Heart left ventricle (tissue), 16 donors: Measurements from ENCODE around the gene MAZ. TPM values are rescaled to one million over a fixed set of nuclear protein-coding genes. Genes with fewer than 3 reads are reported as not detected.
"Not testable (repeated sequence)": the region's sequence is repeated elsewhere in the genome, so short reads cannot be mapped to it uniquely, and the experiment has no call there.

Experiments
- ATAC-seq, 4 donors: fragments of 200-7000 bp; cut with Tn5 transposase; one replicate each; pipeline ENCODE4 v1.9.1; 2020 to 2022; ENCODE audit warnings: moderate library complexity in 4 of 4, mild to moderate bottlenecking in 3 of 4, moderate number of reproducible peaks in 1 of 4
- DNase-seq, 5 donors: peaks; one replicate each; pipeline ENCODE4 v3.0.0-alpha.2; 2020
- H3K27ac ChIP-seq, 12 donors: fragments of 200-600 bp; sonication (generic) in 4 of 12; one replicate each; pipeline versions ENCODE4 v1.5.0 to v1.8.0; 2016 to 2022; ENCODE audit warnings: mild to moderate bottlenecking in 2 of 12
- H3K27me3 ChIP-seq, 9 donors: fragments of 200-600 bp; sonication (generic) in 2 of 9; one replicate each; pipeline versions ENCODE4 v1.5.1 to v1.8.0; 2016 to 2022; ENCODE audit warnings: mild to moderate bottlenecking in 3 of 9
- H3K36me3 ChIP-seq, 9 donors: fragments of 200-600 bp; sonication (generic) in 2 of 9; one replicate each; pipeline versions ENCODE4 v1.5.0 to v1.8.0; 2018 to 2022; ENCODE audit warnings: mild to moderate bottlenecking in 2 of 9
- H3K4me1 ChIP-seq, 12 donors: fragments of 200-600 bp; sonication (generic) in 4 of 12; one replicate each; pipeline versions ENCODE4 v1.5.0 to v1.8.0; 2016 to 2022; ENCODE audit warnings: mild to moderate bottlenecking in 3 of 12
- H3K4me3 ChIP-seq, 12 donors: fragments of 200-600 bp; sonication (generic) in 4 of 12; one replicate each; pipeline versions ENCODE4 v1.5.0 to v1.8.0; 2017 to 2022; ENCODE audit warnings: mild to moderate bottlenecking in 9 of 12, moderate library complexity in 4 of 12
- H3K9me3 ChIP-seq, 12 donors: fragments of 200-600 bp; sonication (generic) in 4 of 12; one replicate each; pipeline versions ENCODE4 v1.5.0 to v1.8.0; 2016 to 2022; ENCODE audit warnings: mild to moderate bottlenecking in 1 of 12
- CTCF ChIP-seq, 12 donors: fragments of 200-600 bp; sonication (generic) in 4 of 12; IDR thresholded peaks; one replicate each; pipeline versions ENCODE4 v1.5.0 to v1.8.0; 2018 to 2022; ENCODE audit warnings: antibody characterized with exemption in 12 of 12, mild to moderate bottlenecking in 5 of 12
- POLR2A ChIP-seq, 2 donors: fragments of 450-650 bp; IDR thresholded peaks; one replicate each; pipeline ENCODE4 v1.6.1; 2017; ENCODE audit warnings: antibody characterized with exemption in 2 of 2, mild to moderate bottlenecking in 2 of 2, moderate library complexity in 2 of 2
- WGBS, 4 donors: extraction: QIAGEN DNeasy Blood & Tissue Kit in 2 of 4; methylation state at CpG; one replicate each; pipeline versions ENCODE4 v1.1.5 to v1.1.7; 2013 to 2018; 5-methylcytosine and 5-hydroxymethylcytosine counted together
- intact Hi-C, 10 donors: fragments of 100-400 bp; cut with DNase I; formaldehyde crosslinking; loops; one replicate each; pipeline versions ENCODE4 v1.11.1 to v1.14.2; 2022
- polyA plus RNA-seq, 2 donors: library from polyadenylated mRNA; stranded (reverse); fragments of 200-250 nt; gene quantifications; one replicate each; pipeline ENCODE4 v1.2.3, GENCODE V29; 2013
- total RNA-seq, 9 donors: library from RNA; depleted of rRNA in 2 of 9; stranded (reverse); fragments of >200 nt in 2 of 9; fragmentation: NEBNext Ultra II Directional in 3 of 9; extraction: Animal tissue kit (Norgen Biotek cat#: 25700) in 3 of 9; gene quantifications; one replicate each; pipeline versions ENCODE4 v1.1.0 to v1.2.4, GENCODE V29; 2016 to 2023
- donor health status: ischemic (EF 13 %, LVEDD 7.1; RV severe dilation, severe dysfunction).
- donor health status: healthy with polysubstance abuse.
- donor health status: DM: no; HTN: yes; CAD: no.
- donor health status: DM: no; HTN: no; CAD: no.
- donor health status: ischemic (EF 25% LVEDD 6.9; RV normal size, moderate dysfunction).
- donor health status: ischemic (EF 25% LVEDD 5.7; RV mildly dilated, moderate dysfunction).
- donor health status: healthy.
- donor health status: DM: yes; HTN: yes; CAD: no.
- donor health status: ischemic (EF 35%, LVEDD 5.7; RV mildly dilated, moderate dysfunction).
- donor health status: nonischemic (EF 11% LVEDD 7.7; RV severe dilation, severe dysfunction).
- donor health status: DM: yes; HTN: yes; CAD: no.
- donor health status: PGD.
- donor health status: ischemic (EF 29% LVEDD 5.4; RV normal size, mild dysfunction).
- donor health status: nonischemic (EF 23%, LVEDD 6.1; RV moderate dilation, normal function).

MAZ gene
- total and polyA plus RNA-seq, 11 donors: 58.9 to 188 (median 74.0) TPM

- H3K27ac ChIP-seq: peak overlapping the region; percentile 59 to 91 (median 78)
- 51 to 68% (median 61%) methylated on average over 10 of the region's 10 CpGs for WGBS, 4 donors
These were observed 19.1 kb downstream of the MAZ start for GRCh38 chr16:29825145-29826044.

GRCh38 chr16:29826342-29826695 is 20.0 kb downstream of the MAZ start:
- peak overlapping the region in 11 of 12 donors; percentile 59 to 91 (median 77) for H3K27ac ChIP-seq
- no peak for DNase-seq
- intact Hi-C loops: no loop called here

More at GRCh38 chr16:29825145-29826044, 19.1 kb downstream of the MAZ start:
- peaks cover 0 to 74% (median 52%) of the 10 kb centered on the region in 12 donors for H3K4me1 ChIP-seq
- intact Hi-C loops: no loop called here
- DNase-seq: peak; percentile 55 to 84 (median 79)
- peak; percentile 66 to 79 (median 76) for ATAC-seq
- H3K9me3 ChIP-seq: no peaks in the 10 kb centered on the region
- H3K27me3 ChIP-seq: no peaks in the 10 kb centered on the region
- TF ChIP-seq POLR2A (IDR thresholded peaks at IDR 0.05) (no peak), CTCF (IDR thresholded peaks at IDR 0.05) (no peak)
- H3K4me3 ChIP-seq: peak overlapping the region in 7 of 12 donors; percentile 1 to 32 (median 11)
- peaks cover 0 to 24% (median 0%) of the 10 kb centered on the region in 9 donors for H3K36me3 ChIP-seq

GRCh38 chr16:29830774-29831173 is 24.4 kb downstream of the MAZ start:
- H3K9me3 ChIP-seq: no peaks in the 10 kb centered on the region
- TF ChIP-seq POLR2A (IDR thresholded peaks at IDR 0.05) (no peak), CTCF (IDR thresholded peaks at IDR 0.05) (no peak)
- no peak for DNase-seq
- no peak overlapping the region for H3K4me3 ChIP-seq
- WGBS, 4 donors: 92 to 97% (median 95%) methylated on average over 10 to 11 of the region's 11 CpGs
- H3K36me3 ChIP-seq: peaks cover 0 to 74% (median 51%) of the 10 kb centered on the region in 9 donors
- no peak overlapping the region for H3K27ac ChIP-seq
- no peak for ATAC-seq
- H3K4me1 ChIP-seq: peaks cover 0 to 26% (median 8%) of the 10 kb centered on the region in 12 donors
- H3K27me3 ChIP-seq: no peaks in the 10 kb centered on the region
- intact Hi-C loops: no loop called here

More at GRCh38 chr16:29826342-29826695, 20.0 kb downstream of the MAZ start:
- H3K4me3 ChIP-seq: no peak overlapping the region
- no peak for ATAC-seq
- peaks cover 0 to 34% (median 9%) of the 10 kb centered on the region in 9 donors for H3K36me3 ChIP-seq
- H3K4me1 ChIP-seq: peaks cover 0 to 70% (median 47%) of the 10 kb centered on the region in 12 donors
- no peak for TF ChIP-seq POLR2A (IDR thresholded peaks at IDR 0.05)
- TF ChIP-seq CTCF (IDR thresholded peaks at IDR 0.05): no peak
- no peaks in the 10 kb centered on the region for H3K9me3 ChIP-seq
- H3K27me3 ChIP-seq: no peaks in the 10 kb centered on the region
- 85 to 97% (median 90%) methylated on average over 5 to 8 of the region's 8 CpGs for WGBS, 4 donors

- H3K9me3 ChIP-seq: no peaks in the 10 kb centered on the region
- H3K4me1 ChIP-seq: peaks cover 0 to 18% (median 4%) of the 10 kb centered on the region in 12 donors
- H3K36me3 ChIP-seq: peaks cover 0 to 76% (median 58%) of the 10 kb centered on the region in 9 donors
- ATAC-seq (peak; percentile 61 to 92 (median 80)), DNase-seq (peak in 3 of 5 donors; percentile 38 to 75 (median 74))
- WGBS, 4 donors: 43 to 63% (median 54%) methylated on average over 2 of the region's 2 CpGs
- intact Hi-C loops: no loop called here
- H3K27me3 ChIP-seq: no peaks in the 10 kb centered on the region
- H3K4me3 ChIP-seq: no peak overlapping the region
- TF ChIP-seq POLR2A (IDR thresholded peaks at IDR 0.05) (no peak), CTCF (IDR thresholded peaks at IDR 0.05) (no peak)
- no peak overlapping the region for H3K27ac ChIP-seq
These were observed 25.2 kb downstream of the MAZ start for GRCh38 chr16:29831490-29831889.

GRCh38 chr16:29833219-29833618 is 26.9 kb downstream of the MAZ start:
- H3K27ac ChIP-seq, H3K4me3 ChIP-seq, H3K4me1 ChIP-seq, intact Hi-C loops, DNase-seq, ATAC-seq, H3K9me3 ChIP-seq, H3K27me3 ChIP-seq: not testable (repeated sequence)
- H3K36me3 ChIP-seq: peaks cover 0 to 85% (median 76%) of the 10 kb centered on the region in 9 donors
- 96 to 98% (median 97%) methylated on average over 4 of the region's 4 CpGs for WGBS, 4 donors
